Islet precursor cell (in vitro differentiated cells): ENCODE data around the gene STON2.

Experiments used
- DNase-seq: peaks from one replicate; pipeline ENCODE4 v3.0.0-alpha.2; 2018

STON2 gene

GRCh38 chr14:81219210-81219758 is 180.8 kb downstream of the STON2 start:
- peak; percentile 98 for DNase-seq

DNA sequence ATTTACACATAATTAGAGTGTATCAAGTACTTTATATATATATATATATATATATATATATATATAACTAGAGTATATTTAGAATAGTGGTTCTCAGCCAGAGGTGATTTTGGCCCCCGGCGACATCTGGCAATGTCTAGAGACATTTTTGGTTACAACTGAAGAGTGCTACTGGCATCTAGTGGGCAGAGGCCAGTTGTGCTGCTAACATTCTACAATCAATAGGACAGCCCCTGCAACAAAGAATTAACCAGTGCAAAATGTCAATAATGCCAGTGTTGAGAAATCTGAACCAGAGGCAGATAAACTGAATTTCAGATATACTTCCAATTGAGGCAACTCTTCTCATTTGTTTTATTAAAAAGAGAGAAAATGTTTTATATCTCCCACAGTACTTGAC is 188.3 kb downstream of the STON2 start:
- no peak for DNase-seq
